ENCODE measurements around the gene NPNT. TPM values are rescaled to one million over a fixed set of nuclear protein-coding genes. Genes with fewer than 3 reads are reported as not detected.

NPNT gene
- total and polyA plus RNA-seq, 2 experiments from 2014 or later: not detected

DNA sequence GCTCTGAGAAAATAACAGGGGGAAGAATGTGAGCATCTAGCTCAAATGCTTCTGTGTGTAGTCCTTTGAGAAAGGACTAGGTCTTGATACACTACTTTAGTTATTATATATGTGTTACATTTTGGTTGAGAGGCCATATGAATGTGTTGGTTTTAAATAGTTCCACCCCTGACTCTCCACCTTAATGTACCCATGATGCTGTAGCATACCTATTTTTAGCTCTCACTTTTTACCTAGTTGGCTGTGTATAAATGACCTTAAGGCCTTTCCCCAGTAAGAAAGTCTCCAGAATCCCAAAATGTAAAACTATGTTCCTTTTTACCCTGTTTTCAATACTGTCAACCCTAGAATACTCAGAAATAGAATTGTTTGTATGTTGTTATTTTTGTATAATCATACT lies 20.0 kb upstream of the NPNT start:
- Histone ChIP-seq H3K9ac (no peak overlapping the region), H3F3A (ENCODE audit: insufficient read depth) (no peaks in the 10 kb centered on the region), H3K79me2 (ENCODE audit: insufficient read depth) (no peaks in the 10 kb centered on the region), H3K27ac (no peak overlapping the region), H3K36me3 (ENCODE audit: low read depth) (no peaks in the 10 kb centered on the region), H3K4me2 (ENCODE audit: unreplicated experiment) (no peak overlapping the region), H4K20me1 (ENCODE audit: insufficient read depth) (no peaks in the 10 kb centered on the region), H2AFZ (no peak overlapping the region), H3K27me3 (replicated peaks; ENCODE audit: insufficient read depth) (0 out of 2 replicates have a peak, but pooled peaks cover 4% of the 10 kb centered on the region), H3K4me1 (ENCODE audit: insufficient read depth) (no peaks in the 10 kb centered on the region), H3K9me2 (ENCODE audit: insufficient read depth) (no peaks in the 10 kb centered on the region), H3K9me3 (ENCODE audit: low read depth) (no peaks in the 10 kb centered on the region), H3K4me3 (no peak overlapping the region)
- in situ Hi-C loops (cut with MboI): no loop called here
- TF ChIP-seq EZH2 (IDR thresholded peaks at IDR 0.05; ENCODE audit: insufficient read depth, poor library complexity, severe bottlenecking): no peak
- TF ChIP-seq EZH2phosphoT487 (IDR thresholded peaks at IDR 0.05; ENCODE audit: insufficient read depth, low read depth): no peak
- DNase-seq: no peak

GRCh38 chr4:105878668-105879067 lies 16.6 kb upstream of the NPNT start:
- H3K27me3 ChIP-seq (replicated peaks; ENCODE audit: insufficient read depth): no peaks in the 10 kb centered on the region
- no peak for DNase-seq
- no peaks in the 10 kb centered on the region for H3K4me1 ChIP-seq (ENCODE audit: insufficient read depth)
- no peak overlapping the region for H3K27ac ChIP-seq
- H4K20me1 ChIP-seq (ENCODE audit: insufficient read depth): no peaks in the 10 kb centered on the region
- no peak overlapping the region for H3K4me2 ChIP-seq (ENCODE audit: unreplicated experiment)
- H3K79me2 ChIP-seq (ENCODE audit: insufficient read depth): no peaks in the 10 kb centered on the region
- H3K9me3 ChIP-seq (ENCODE audit: low read depth): no peaks in the 10 kb centered on the region
- 13% methylated on average over 2 of the region's 2 CpGs for WGBS, 2 experiments (ENCODE audit: low coverage in 1 of 2, low lambda C conversion rate in 2 of 2, missing lambda C conversion rate in 2 of 2)
- no peak overlapping the region for H3K4me3 ChIP-seq
- H3F3A ChIP-seq (ENCODE audit: insufficient read depth): no peaks in the 10 kb centered on the region
- TF ChIP-seq EZH2phosphoT487 (IDR thresholded peaks at IDR 0.05; ENCODE audit: insufficient read depth, low read depth) (no peak), EZH2 (IDR thresholded peaks at IDR 0.05; ENCODE audit: insufficient read depth, poor library complexity, severe bottlenecking) (no peak)
- no peak overlapping the region for H3K9ac ChIP-seq
- H3K36me3 ChIP-seq (ENCODE audit: low read depth): no peaks in the 10 kb centered on the region
- in situ Hi-C loops (cut with MboI): no loop called here
- no peak overlapping the region for H2AFZ ChIP-seq
- H3K9me2 ChIP-seq (ENCODE audit: insufficient read depth): no peaks in the 10 kb centered on the region

DNA sequence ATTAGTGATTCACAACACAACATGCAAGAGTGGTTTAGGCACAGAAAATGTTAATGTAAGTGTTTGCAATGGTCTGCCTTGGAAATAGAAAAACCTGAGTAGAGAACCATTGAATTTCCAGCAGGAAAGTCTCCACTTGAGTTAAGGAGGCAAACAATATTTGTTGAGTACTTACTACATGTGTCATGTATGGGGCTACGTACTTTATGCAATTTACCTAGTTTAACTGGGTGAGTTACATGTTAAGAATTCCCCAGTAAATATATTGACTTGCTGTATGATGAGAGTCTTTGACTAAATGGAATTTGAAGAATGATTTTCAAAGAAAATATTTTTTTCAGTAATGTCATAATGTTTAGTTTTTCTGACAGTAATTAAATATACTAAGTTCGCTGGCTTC lies 7.8 kb upstream of the NPNT start:
- no peaks in the 10 kb centered on the region for H3K79me2 ChIP-seq (ENCODE audit: insufficient read depth)
- H3K9me2 ChIP-seq (ENCODE audit: insufficient read depth): no peaks in the 10 kb centered on the region
- no peaks in the 10 kb centered on the region for H3F3A ChIP-seq (ENCODE audit: insufficient read depth)
- in situ Hi-C loops (cut with MboI): no loop called here
- H3K4me3 ChIP-seq: no peak overlapping the region
- H3K27ac ChIP-seq: no peak overlapping the region
- 43 to 56% methylated on average over 2 of the region's 2 CpGs for WGBS, 2 experiments (ENCODE audit: low coverage in 1 of 2, low lambda C conversion rate in 2 of 2, missing lambda C conversion rate in 2 of 2)
- H3K9ac ChIP-seq: no peak overlapping the region
- no peak overlapping the region for H2AFZ ChIP-seq
- H3K27me3 ChIP-seq (replicated peaks; ENCODE audit: insufficient read depth): peaks cover 22% of the 10 kb centered on the region; the same call in 1 of the 2 replicates
- no peaks in the 10 kb centered on the region for H3K4me1 ChIP-seq (ENCODE audit: insufficient read depth)
- no peak for DNase-seq
- H3K36me3 ChIP-seq (ENCODE audit: low read depth): no peaks in the 10 kb centered on the region
- TF ChIP-seq EZH2 (IDR thresholded peaks at IDR 0.05; ENCODE audit: insufficient read depth, poor library complexity, severe bottlenecking): no peak
- no peak for TF ChIP-seq EZH2phosphoT487 (IDR thresholded peaks at IDR 0.05; ENCODE audit: insufficient read depth, low read depth)
- no peaks in the 10 kb centered on the region for H3K9me3 ChIP-seq (ENCODE audit: low read depth)
- H4K20me1 ChIP-seq (ENCODE audit: insufficient read depth): no peaks in the 10 kb centered on the region
- no peak overlapping the region for H3K4me2 ChIP-seq (ENCODE audit: unreplicated experiment)

DNA sequence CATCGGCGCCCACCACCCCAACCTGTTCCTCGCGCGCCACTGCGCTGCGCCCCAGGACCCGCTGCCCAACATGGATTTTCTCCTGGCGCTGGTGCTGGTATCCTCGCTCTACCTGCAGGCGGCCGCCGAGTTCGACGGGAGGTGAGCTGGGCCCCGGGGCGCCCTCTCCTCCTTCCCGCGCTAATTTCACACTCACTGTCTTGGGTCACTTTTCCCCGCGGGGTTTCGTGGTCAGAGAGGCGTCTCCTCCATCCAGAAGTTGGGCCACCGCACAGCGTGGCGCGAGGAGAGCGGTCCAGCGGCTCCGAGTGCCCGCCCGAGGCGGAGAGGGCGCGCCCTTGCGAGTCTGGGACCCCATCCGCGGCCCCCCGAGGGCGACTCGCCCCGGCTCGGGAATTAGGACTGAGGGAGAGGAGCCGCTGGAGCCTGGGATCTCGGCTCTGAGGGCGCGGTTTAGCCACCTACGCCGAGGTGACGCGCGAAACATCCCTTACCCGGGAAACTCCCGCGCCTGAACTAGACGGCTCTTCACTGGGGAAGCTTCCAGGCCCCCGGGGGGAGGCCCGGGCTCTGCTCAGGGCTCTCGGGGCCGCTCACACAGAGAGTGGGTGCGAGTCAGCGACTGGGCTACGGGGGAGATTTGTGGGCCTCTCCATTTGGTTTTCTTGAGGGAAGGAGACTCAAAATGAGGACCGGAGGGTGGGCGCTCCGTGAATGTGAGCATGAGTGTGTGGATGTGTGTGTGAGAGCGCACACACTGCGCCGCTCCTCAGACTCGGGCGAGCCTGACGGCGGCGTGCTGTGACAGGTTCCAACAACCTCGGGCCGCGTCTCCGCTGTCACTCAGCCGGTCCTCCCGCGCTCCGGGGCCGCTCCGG lies 551 bp downstream of the NPNT start:
- Histone ChIP-seq H3F3A (ENCODE audit: insufficient read depth) (no peaks in the 10 kb centered on the region), H3K9me2 (ENCODE audit: insufficient read depth) (no peaks in the 10 kb centered on the region), H3K4me1 (ENCODE audit: insufficient read depth) (no peaks in the 10 kb centered on the region), H3K4me3 (peak overlapping the region; percentile 42), H3K27me3 (replicated peaks; ENCODE audit: insufficient read depth) (peaks cover 87% of the 10 kb centered on the region), H3K9me3 (ENCODE audit: low read depth) (no peaks in the 10 kb centered on the region), H3K79me2 (ENCODE audit: insufficient read depth) (no peaks in the 10 kb centered on the region), H3K36me3 (ENCODE audit: low read depth) (no peaks in the 10 kb centered on the region), H3K27ac (no peak overlapping the region), H2AFZ (peak overlapping the region; percentile 19; the same call in 1 of the 2 replicates), H4K20me1 (ENCODE audit: insufficient read depth) (no peaks in the 10 kb centered on the region), H3K9ac (no peak overlapping the region), H3K4me2 (ENCODE audit: unreplicated experiment) (peak overlapping the region; percentile 27)
- TF ChIP-seq EZH2phosphoT487 (IDR thresholded peaks at IDR 0.05; ENCODE audit: insufficient read depth, low read depth): no peak
- TF ChIP-seq EZH2 (IDR thresholded peaks at IDR 0.05; ENCODE audit: insufficient read depth, poor library complexity, severe bottlenecking): no peak
- 5 to 6% methylated on average over 71 to 73 of the region's 84 CpGs for WGBS, 2 experiments (ENCODE audit: low coverage in 1 of 2, low lambda C conversion rate in 2 of 2, missing lambda C conversion rate in 2 of 2)
- in situ Hi-C loops (cut with MboI): no loop called here
- DNase-seq: peak; percentile 19

Measured in GM23248 (cell line).